Osteocyte (in vitro differentiated cells): Measurements from ENCODE around the gene ZNRF3. TPM values are rescaled to one million over a fixed set of nuclear protein-coding genes. Genes with fewer than 3 reads are reported as not detected.
"Not testable (repeated sequence)": the region's sequence is repeated elsewhere in the genome, so short reads cannot be mapped to it uniquely, and the experiment has no call there.

ENCODE experiments used
- DNase-seq: peaks from one replicate; pipeline ENCODE4 v3.0.0; 2021; ENCODE audit warnings: mixed read lengths; ENCODE audit not compliant: unreplicated experiment; ENCODE audit errors: extremely low spot score
- H3K27ac Mint-ChIP-seq: one replicate; pipeline ENCODE4 v1.8.0; 2021; ENCODE audit warnings: mild to moderate bottlenecking, mixed read lengths; ENCODE audit not compliant: unreplicated experiment
- H3K27me3 Mint-ChIP-seq: one replicate; pipeline ENCODE4 v1.8.0; 2021; ENCODE audit warnings: mixed read lengths; ENCODE audit not compliant: unreplicated experiment
- H3K36me3 Mint-ChIP-seq: one replicate; pipeline ENCODE4 v1.8.0; 2021; ENCODE audit warnings: mixed read lengths; ENCODE audit not compliant: unreplicated experiment
- H3K4me1 Mint-ChIP-seq: one replicate; pipeline ENCODE4 v1.8.0; 2021; ENCODE audit warnings: mixed read lengths; ENCODE audit not compliant: unreplicated experiment
- H3K4me3 Mint-ChIP-seq: one replicate; pipeline ENCODE4 v1.8.0; 2021; ENCODE audit warnings: mild to moderate bottlenecking, moderate library complexity, mixed read lengths; ENCODE audit not compliant: unreplicated experiment
- H3K9me3 Mint-ChIP-seq: one replicate; pipeline ENCODE4 v1.8.0; 2021; ENCODE audit warnings: mixed read lengths; ENCODE audit not compliant: unreplicated experiment
- total RNA-seq: library from RNA; stranded (reverse); gene quantifications from 2 replicates; pipeline ENCODE4 v1.2.1, GENCODE V29; 2021
- TF ChIP-seq, protein P1 (sequence below): fragments of 200-600 bp; sonication (generic); IDR thresholded peaks from 2 replicates; pipeline ENCODE4 v1.5.0; 2021; ENCODE audit warnings: antibody characterized with exemption, mild to moderate bottlenecking, moderate library complexity

Gene ZNRF3
- total RNA-seq, 1 donor from 2014 or later, result 6.4 TPM

DNA sequence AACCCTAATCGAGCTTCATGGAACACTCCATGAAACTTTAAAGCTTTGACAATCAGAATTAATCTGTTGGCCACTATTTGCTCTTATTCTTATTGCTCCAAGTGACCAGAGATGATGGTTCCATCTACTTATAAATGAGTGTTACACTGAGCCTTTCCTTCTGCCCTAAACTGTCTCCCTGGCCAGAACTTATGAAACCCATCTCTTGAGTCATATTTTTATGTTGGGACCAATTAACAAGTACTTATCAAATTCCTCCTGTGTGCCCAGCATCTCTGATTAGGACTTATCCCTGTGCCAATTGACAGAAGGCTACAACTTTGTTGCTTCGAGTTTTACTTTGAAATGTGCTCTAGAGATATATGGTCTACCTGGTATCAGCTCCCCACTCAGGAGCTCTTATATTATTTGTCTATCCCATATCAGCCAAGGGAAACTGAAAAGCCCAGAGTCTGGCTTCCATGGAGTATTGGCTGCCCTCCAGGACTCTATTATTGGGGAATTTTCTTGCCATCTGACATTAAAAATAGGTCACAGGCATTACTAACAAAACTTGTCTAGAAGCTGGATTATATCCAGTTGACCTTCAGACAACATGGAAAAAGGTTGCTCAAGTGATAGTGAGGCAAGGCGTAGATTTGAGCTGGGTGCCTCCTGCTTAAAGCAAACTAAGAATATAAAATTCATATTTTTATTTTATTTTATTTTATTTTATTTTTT lies 198.3 kb downstream of the ZNRF3 start:
- DNase-seq, result no peak
- no peaks in the 10 kb centered on the region for H3K36me3 Mint-ChIP-seq
- no peak overlapping the region for H3K4me3 Mint-ChIP-seq
- no peak overlapping the region for H3K27ac Mint-ChIP-seq
- H3K27me3 Mint-ChIP-seq, result no peaks in the 10 kb centered on the region
- no peaks in the 10 kb centered on the region for H3K9me3 Mint-ChIP-seq
- TF ChIP-seq, protein P1, sequence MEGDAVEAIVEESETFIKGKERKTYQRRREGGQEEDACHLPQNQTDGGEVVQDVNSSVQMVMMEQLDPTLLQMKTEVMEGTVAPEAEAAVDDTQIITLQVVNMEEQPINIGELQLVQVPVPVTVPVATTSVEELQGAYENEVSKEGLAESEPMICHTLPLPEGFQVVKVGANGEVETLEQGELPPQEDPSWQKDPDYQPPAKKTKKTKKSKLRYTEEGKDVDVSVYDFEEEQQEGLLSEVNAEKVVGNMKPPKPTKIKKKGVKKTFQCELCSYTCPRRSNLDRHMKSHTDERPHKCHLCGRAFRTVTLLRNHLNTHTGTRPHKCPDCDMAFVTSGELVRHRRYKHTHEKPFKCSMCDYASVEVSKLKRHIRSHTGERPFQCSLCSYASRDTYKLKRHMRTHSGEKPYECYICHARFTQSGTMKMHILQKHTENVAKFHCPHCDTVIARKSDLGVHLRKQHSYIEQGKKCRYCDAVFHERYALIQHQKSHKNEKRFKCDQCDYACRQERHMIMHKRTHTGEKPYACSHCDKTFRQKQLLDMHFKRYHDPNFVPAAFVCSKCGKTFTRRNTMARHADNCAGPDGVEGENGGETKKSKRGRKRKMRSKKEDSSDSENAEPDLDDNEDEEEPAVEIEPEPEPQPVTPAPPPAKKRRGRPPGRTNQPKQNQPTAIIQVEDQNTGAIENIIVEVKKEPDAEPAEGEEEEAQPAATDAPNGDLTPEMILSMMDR, result no peak
- peaks cover 1% of the 10 kb centered on the region for H3K4me1 Mint-ChIP-seq

DNA sequence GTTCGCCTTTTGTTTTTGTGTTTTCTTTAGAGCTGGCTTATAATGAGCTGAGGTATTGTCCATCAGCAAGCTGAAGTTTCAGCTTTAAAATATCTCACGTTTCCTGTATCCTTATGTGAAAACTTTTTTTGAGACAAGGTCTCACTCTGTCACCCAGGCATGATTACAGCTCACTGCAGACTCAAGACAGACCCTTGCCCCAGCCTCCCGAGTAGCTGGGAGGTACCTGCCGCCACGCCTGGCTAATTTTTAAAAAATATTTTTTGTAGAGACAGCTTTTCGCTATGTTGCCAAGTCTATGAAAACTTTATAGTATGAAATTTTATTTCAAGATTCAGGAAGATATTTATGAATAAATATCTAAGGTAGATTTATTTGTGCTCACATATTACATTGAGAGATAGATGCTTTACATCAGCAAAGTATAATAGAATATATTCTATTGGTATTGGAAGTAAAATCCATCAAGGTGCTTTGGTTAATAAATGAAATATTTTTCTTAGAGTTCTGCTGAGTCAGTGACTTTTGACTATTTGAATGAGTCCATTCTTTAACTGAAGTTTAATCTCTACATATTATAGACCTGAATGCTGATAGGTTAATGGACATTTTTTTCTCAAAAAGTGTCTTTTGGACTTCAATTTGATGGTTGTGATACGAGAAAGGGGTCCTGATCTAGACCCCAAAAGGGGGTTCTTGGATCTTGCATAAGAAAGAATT lies 199.6 kb downstream of the ZNRF3 start:
- peaks cover 3% of the 10 kb centered on the region for H3K27me3 Mint-ChIP-seq
- TF ChIP-seq, protein P1, result no peak
- H3K4me1 Mint-ChIP-seq, result peaks cover 1% of the 10 kb centered on the region
- no peak overlapping the region for H3K4me3 Mint-ChIP-seq
- no peak overlapping the region for H3K27ac Mint-ChIP-seq
- H3K36me3 Mint-ChIP-seq, result no peaks in the 10 kb centered on the region
- DNase-seq, result no peak
- H3K9me3 Mint-ChIP-seq, result no peaks in the 10 kb centered on the region

DNA sequence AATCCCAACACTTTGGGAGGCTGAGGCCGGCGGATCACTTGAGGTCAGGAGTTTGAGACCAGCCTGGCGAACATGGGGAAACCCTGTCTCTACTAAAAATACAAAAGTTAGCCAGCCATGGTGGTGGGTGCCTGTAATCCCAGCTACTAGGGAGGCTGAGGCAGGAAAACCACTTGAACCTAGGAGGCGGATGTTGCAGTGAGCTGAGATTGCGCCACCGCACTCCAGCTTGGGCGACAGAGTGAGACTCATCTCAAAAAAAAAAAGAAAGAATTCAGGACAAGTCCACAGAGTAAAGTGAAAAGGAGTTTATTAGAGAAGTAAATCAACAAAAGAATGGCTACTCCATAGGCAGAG lies 200.2 kb downstream of the ZNRF3 start:
- H3K27ac Mint-ChIP-seq, H3K27me3 Mint-ChIP-seq: not testable (repeated sequence)

DNA sequence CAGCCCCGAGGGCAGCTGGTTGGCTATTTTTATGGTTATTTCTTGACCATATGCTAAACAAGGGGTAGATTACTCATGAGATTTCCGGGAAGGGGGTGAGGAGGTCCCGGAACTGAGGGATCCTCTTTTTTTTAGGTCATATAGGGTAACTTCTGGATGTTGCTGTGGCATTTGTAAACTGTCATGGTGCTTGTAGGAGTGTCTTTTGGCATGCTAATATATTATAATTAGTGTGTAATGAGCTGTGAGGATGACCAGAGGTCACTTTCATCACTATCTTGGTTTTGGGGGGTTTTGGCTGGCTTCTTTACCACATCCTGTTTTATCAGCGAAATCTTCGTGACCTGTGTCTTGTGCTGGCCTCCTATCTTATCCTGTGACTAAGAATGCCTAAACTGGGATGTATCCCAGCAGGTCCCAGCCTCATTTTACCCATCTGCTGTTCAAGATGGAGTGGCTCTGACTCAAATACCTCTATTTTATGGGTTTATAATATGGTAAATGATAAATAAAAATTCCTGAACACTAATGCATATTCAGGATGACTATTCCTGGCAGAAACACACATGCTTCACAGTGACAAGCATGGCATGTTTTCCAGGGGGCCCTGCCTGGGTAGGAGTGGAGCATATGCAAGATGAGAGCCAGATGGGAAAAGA lies 200.7 kb downstream of the ZNRF3 start:
- Mint-ChIP-seq H3K4me3 (no peak overlapping the region), H3K27ac (no peak overlapping the region), H3K27me3 (peaks cover 3% of the 10 kb centered on the region), H3K4me1 (peaks cover 1% of the 10 kb centered on the region), H3K36me3 (no peaks in the 10 kb centered on the region), H3K9me3 (no peaks in the 10 kb centered on the region)
- TF ChIP-seq, protein P1, result no peak
- no peak for DNase-seq

More for the DNA sequence above, 200.2 kb downstream of the ZNRF3 start:
- not testable (repeated sequence) for H3K36me3 Mint-ChIP-seq, H3K9me3 Mint-ChIP-seq, DNase-seq, H3K4me1 Mint-ChIP-seq, H3K4me3 Mint-ChIP-seq

DNA sequence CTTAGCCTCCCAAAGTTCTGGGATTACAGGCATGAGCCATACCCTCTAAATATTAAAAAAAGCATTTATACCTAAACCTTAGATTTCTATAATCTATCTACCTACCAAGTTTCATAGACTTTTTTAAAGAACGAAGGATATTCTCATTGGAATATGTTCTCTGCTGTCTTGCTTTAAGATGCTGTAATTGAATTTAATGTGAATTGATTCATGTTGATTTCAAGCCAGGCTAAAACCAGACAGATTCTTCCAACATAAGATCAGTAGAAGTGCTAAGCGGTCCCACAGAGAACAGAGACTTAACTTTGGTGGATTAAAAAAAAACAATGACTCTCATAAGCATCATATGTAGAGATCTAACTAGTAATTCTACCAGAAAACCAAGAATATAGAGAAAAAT lies 203.6 kb downstream of the ZNRF3 start:
- Mint-ChIP-seq H3K4me3 (no peak overlapping the region), H3K9me3 (no peaks in the 10 kb centered on the region), H3K27ac (no peak overlapping the region), H3K4me1 (peaks cover 2% of the 10 kb centered on the region), H3K36me3 (no peaks in the 10 kb centered on the region), H3K27me3 (peaks cover 9% of the 10 kb centered on the region)
- TF ChIP-seq, protein P1, result no peak
- DNase-seq, result no peak
